H7 (cell line): ENCODE measurements around the gene PTPRN2. TPM values are rescaled to one million over a fixed set of nuclear protein-coding genes. Genes with fewer than 3 reads are reported as not detected.

ENCODE experiments used
- DNase-seq: peaks from one replicate; pipeline ENCODE4 v3.0.0; 2012
- H3K27me3 ChIP-seq: 2 replicates; pipeline ENCODE4 v1.6.0; 2011; ENCODE audit warnings: mild to moderate bottlenecking, low read length; ENCODE audit not compliant: control insufficient read depth, insufficient read depth
- H3K36me3 ChIP-seq: replicated peaks from 2 replicates; pipeline ENCODE4 v1.5.1; 2011; ENCODE audit warnings: low read length; ENCODE audit not compliant: control insufficient read depth, insufficient read depth
- H3K4me3 ChIP-seq: 2 replicates; pipeline ENCODE4 v1.5.1; 2011; ENCODE audit warnings: low read depth, mild to moderate bottlenecking, control low read depth, low read length, moderate library complexity; ENCODE audit not compliant: insufficient read depth
- total RNA-seq: library from RNA; depleted of rRNA; stranded (reverse); fragments of >200 nt; shearing (Covaris generic); gene quantifications from 2 replicates; pipeline ENCODE4 v1.2.3, GENCODE V29; 2014

PTPRN2 gene
- total RNA-seq, 1 experiment from 2014 or later = 0.80 TPM

DNA sequence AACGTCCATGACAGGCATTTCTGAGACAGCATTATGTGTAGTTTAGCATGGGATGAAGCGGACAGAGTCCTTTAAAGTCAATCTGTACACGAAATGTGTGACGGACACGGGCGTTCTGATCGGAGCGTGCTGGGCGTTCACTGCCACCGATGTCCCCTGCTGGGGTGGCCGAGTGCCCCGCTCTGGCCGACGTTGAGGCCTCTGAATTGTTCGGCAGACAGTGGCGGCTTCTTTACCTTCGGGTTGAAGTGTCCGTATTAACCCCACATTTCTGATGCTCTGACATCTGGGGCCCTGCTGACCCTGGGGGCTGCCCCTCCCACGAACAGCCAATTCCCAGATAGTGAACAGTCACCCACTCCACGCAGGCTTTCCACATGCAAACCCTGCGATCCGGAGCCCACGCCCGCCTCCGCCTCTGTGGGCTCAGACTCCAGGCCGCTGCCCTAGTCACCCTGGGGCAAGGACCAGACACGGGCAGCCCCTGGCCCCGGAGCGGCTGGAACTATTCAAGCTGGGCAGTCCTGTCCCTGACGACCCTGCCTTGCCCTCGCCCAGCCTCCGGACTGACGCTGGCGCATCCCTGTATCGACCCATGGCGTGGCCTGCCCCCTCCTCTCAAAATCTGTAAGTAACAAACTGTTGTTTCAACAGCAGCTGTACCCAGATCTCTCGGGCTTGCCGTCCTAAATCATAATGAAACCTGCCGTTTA is 445.7 kb downstream of the PTPRN2 start:
- H3K36me3 ChIP-seq = no peaks in the 10 kb centered on the region
- H3K4me3 ChIP-seq = no peak overlapping the region
- peak; percentile 49 for DNase-seq
- no peaks in the 10 kb centered on the region for H3K27me3 ChIP-seq

DNA sequence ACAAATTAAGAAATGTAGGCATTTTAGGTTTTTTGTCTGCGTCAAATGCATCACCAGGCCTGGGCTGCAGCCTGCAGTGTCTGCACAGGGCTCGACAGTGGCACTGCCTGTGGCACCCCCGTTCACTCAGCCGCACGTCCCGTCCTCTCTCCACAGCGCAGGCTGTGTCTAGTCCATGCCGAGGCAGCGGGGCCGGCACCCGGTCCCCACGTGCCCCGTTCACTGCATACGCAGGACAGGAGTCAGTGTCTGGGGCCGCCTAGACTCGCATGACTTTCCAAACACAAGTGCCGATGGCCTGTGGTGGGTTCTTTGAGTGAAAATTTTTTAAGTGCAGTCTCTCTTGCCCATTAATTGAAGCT is 446.4 kb downstream of the PTPRN2 start:
- Histone ChIP-seq H3K4me3 (no peak overlapping the region), H3K36me3 (no peaks in the 10 kb centered on the region), H3K27me3 (no peaks in the 10 kb centered on the region)
- DNase-seq = no peak

DNA sequence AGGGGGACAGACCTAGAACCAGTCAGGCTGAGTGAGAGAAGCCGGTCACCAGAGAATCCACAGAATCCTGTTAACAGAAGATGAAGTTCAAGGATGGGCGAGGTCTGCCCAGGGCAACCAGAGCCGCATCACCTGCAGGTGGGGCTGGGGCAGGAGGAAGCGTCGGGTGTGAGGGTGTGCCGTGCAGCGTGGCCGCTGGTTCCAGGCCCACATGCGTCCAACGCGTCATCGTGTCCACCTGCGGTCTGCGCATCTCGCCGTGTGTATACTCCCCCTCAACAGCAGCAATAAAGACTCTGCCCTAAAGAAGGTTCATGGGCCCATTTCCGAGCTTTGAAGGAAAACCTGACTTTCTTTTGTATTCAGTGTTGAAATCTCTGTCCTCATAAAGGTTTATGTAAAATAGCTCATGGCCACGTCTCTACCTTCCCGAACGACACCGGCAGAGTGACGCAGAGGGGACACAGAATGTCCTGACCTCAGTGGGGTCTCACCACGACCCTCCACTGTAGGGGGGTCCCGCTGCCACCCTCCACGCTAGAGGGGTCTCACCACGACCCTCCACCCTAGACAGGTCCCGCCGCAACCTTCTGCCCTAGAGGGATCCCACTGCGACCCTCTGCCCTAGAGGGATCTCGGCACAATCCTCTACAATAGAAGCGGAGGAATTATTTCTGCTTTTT is 446.9 kb downstream of the PTPRN2 start:
- H3K4me3 ChIP-seq = no peak overlapping the region
- no peaks in the 10 kb centered on the region for H3K27me3 ChIP-seq
- peak; percentile 44 for DNase-seq
- no peaks in the 10 kb centered on the region for H3K36me3 ChIP-seq

DNA sequence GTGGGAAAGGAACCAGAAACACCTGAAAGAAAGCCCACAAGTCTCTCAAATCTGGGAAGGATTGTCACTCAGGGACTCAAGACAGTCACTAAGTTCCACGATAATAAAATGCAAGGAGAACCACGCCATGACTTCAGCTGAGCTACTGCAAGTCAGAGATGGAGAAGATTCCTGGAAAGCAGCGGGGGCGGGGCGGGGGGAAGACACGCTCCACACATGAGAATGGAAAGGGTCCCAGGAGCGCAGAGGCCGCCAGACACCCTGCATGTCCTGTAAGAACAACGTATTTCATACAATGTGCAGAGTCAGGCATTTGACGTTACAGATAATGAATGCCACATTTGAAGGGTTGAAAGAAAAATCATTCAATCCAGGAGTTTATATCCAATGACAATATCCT is 448.1 kb downstream of the PTPRN2 start:
- H3K4me3 ChIP-seq = no peak overlapping the region
- DNase-seq = peak; percentile 30
- no peaks in the 10 kb centered on the region for H3K27me3 ChIP-seq
- no peaks in the 10 kb centered on the region for H3K36me3 ChIP-seq

DNA sequence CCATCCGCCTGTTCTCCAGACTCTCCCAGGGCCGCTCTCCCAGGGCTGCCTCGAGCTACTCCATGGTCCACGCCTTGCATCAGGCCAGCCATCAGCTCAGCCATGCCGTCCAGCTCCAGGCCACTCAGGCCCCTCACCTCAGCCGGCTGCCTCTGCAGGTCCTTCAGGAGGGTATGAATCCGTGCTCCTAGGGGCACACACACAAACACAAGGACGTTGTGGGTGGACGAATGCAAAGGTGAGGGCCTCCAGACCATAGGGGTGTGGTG is 449.4 kb downstream of the PTPRN2 start:
- DNase-seq = peak; percentile 52
- Histone ChIP-seq H3K36me3 (no peaks in the 10 kb centered on the region), H3K4me3 (no peak overlapping the region), H3K27me3 (no peaks in the 10 kb centered on the region)

DNA sequence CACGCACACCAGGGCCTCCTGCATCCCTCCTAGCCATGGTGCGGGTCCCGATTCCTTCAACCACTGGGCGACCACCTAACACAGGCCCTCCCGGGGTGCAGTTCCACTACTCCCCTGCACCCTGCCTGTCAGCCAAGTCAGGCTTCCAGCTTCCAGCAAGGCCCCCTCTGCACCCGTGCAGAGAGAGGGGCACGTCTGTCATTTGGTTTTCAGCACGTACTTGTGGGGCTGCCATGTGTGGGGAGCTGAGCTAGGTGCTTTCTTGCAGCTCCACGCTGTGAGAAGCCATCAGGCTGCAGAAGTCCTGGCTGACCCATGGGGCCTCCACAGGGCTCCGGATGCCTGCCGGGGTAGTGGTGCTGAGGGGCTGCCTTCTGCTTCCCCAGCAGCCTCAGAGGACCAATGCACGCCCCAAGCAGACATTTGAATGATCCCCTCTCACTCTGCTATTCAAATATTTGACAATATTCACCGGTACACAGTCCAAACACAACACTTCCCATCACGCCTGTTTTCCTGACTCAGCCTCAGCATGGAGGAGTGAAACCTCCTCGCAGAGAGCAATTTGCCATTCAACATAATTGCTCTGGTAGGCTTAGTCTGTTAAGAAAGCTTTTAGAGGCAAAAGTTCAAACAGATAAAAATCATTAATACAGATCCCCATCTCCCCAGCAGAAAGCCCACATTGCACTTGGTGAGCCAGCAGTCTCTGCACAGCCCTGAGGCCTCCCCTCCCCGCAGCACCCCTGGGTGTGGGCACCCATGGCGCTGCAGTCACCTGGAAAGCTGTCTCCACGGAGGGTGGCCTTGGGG is 449.9 kb downstream of the PTPRN2 start:
- Histone ChIP-seq H3K27me3 (no peaks in the 10 kb centered on the region), H3K36me3 (no peaks in the 10 kb centered on the region), H3K4me3 (no peak overlapping the region)
- DNase-seq = peak; percentile 49

DNA sequence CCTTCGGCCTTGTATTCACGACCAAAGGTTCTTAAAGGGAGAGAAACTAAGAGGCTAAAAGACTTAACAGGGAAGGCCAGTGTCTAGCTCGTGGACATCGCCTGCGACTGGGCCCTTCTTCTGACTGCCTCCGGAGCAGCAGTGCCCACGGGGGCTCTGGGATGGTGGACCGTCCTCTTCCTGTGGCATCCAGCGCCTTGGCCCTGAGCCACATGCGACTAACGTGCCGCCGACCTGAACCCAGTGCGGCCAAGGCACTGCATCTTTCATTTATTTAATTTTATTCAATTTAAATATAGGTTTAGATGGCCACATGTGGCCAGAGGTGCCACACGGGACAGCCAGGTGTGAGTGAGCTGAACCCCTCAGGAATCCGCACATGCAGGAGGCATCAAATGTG is 451.7 kb downstream of the PTPRN2 start:
- no peaks in the 10 kb centered on the region for H3K27me3 ChIP-seq
- H3K36me3 ChIP-seq = no peaks in the 10 kb centered on the region
- H3K4me3 ChIP-seq = no peak overlapping the region
- DNase-seq = peak; percentile 19

DNA sequence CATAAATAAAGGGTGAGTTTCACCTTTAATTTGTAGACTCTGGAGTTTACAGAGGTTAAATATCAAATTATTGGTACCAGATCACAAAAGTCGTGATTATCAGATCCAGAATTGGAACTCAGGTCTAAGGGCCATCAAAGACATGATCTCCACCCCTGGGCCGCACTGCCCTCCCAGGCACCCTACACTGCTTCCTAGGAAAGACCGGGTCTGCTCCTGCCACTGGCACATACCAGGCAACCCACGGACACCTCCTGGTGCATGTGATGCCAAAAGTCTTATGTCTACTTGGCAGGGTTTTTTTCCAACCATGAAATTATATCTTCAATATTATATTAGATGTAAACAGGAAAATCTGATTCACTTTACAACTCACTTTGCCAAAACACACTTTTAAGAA is 452.8 kb downstream of the PTPRN2 start:
- Histone ChIP-seq H3K27me3 (no peaks in the 10 kb centered on the region), H3K4me3 (no peak overlapping the region), H3K36me3 (no peaks in the 10 kb centered on the region)
- DNase-seq = peak; percentile 22

DNA sequence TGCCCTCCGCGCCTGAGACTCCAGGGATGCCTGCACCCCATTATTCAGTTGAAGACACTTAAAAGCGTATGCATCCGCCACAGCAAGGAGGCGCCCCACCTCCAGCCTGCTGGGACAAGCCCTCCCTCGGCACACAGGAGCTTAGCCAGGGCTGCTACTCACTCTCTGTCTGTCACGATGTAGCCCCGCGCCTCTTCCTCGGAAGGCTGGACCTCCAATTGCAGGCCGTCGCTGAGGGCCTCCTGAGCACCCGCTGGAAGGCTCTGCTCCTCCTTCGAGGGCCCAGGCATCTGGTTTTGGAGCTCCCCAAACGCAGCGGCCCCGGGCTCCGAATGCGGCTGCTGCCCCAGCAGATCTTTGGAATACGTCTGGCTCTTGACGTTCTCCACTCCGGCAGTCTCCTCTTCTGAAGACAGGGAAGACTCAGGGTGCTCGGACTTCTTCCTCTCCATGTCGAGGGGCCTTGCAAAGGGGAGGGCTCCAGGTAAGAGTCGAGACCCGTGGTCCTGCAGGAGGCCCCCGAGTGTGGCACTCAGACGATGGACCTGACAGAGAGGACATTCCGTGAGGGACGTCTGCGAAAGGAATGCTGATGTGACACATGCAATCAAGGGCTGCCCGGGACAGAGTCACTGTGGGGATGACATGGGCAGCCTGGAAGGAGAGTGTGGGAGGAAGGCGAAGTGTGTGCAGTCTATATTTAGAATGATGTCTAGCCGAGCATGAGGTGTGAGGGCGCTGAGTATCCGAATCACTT is 453.9 kb downstream of the PTPRN2 start:
- Histone ChIP-seq H3K4me3 (no peak overlapping the region), H3K27me3 (no peaks in the 10 kb centered on the region), H3K36me3 (no peaks in the 10 kb centered on the region)
- peak; percentile 87 for DNase-seq

DNA sequence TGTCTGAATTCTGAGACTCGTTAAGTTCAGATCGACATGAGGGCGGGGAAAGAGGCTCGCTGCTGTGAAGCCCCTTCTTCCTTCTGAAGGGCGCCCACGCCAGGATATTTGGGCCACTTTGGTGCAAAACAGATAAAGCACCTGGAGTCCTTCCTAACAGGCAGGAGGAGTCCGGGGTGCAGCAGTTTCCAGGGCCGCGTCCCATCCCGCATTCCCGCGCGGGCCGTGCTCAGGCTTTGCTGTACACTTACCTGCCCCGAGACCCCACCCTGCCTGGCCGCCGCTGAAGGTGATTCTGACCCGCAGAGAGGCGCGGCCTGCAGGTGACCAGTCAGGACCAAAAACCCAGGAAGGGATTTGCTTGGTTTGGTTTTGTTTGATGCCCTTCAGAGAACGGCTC is 454.6 kb downstream of the PTPRN2 start:
- no peak for DNase-seq
- H3K27me3 ChIP-seq = no peaks in the 10 kb centered on the region
- no peak overlapping the region for H3K4me3 ChIP-seq
- no peaks in the 10 kb centered on the region for H3K36me3 ChIP-seq

DNA sequence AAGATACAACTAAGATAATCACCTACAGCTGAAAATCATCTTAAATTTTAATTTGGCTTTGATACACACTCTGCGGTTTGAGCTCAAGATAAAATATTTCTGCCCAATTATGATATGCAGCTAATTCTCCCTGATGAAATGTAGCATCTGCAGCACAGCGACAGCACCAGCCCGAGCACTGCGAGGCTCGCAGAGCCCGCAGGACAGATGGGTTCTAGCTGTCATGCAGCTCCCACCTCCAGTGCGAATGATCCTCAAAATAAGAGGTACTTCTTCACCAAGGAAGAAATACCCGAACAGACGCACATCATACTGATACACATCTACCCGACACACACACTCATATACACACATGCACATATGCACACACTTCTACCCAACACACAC is 457.6 kb downstream of the PTPRN2 start:
- Histone ChIP-seq H3K36me3 (no peaks in the 10 kb centered on the region), H3K4me3 (no peak overlapping the region), H3K27me3 (no peaks in the 10 kb centered on the region)
- no peak for DNase-seq

DNA sequence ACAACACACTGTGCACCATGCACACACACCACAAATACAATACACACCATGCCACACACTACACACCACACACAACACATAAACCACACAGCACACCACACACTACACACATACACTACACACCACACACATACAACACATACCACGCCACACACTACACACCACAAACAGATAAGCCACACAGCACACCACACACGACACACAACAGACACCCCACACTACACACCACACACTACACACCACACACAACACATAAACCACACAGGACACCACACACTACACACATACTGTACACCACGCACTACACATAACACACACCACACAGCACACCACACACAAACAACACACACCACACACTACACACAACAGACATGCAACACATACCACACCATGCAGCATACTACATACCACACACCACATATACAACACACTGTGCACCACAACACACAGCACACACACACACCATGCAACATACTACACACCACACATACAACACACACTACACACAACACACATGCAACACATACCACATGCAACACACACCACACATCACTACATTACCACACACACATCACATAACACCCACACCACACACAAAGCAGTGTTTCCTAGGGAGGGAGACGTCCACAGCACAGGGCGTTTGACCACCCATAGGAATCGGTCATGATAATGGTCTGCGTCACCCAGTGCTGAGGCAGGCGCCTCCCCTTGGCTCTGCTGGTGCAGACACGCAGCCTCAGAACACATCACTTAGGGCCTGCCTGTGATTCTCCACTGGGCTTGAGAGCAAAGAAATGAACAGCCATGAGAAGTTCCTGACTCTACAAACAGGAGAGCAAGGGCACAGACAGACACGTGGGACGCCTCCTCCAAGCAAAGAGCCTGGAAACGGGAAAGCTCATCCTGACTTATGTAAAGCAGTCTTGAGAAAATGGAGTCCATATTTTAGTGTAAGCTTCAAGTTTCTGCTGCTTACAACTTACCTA is 458.3 kb downstream of the PTPRN2 start:
- Histone ChIP-seq H3K4me3 (no peak overlapping the region), H3K36me3 (no peaks in the 10 kb centered on the region), H3K27me3 (no peaks in the 10 kb centered on the region)
- DNase-seq = peak; percentile 32

DNA sequence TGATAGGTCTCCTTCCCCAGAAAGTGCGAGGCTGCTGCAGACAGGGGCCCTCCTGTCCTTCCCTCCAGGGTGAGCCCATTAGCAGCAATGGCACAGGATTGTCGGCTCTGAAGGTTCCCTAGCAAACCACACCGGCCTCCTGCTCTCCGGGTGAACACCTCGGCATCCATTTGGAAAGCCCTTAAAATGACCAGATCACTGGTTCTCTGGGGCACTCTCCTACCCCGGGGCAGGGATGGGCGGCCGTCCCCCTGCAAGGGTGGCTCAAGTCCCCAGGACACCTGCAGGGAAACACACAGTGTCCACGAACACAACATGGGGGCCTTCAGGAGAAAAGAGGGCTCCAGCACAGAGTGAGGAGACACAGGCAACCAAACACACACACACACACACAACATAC is 459.1 kb downstream of the PTPRN2 start:
- DNase-seq = peak; percentile 57
- H3K27me3 ChIP-seq = no peaks in the 10 kb centered on the region
- no peak overlapping the region for H3K4me3 ChIP-seq
- no peaks in the 10 kb centered on the region for H3K36me3 ChIP-seq

DNA sequence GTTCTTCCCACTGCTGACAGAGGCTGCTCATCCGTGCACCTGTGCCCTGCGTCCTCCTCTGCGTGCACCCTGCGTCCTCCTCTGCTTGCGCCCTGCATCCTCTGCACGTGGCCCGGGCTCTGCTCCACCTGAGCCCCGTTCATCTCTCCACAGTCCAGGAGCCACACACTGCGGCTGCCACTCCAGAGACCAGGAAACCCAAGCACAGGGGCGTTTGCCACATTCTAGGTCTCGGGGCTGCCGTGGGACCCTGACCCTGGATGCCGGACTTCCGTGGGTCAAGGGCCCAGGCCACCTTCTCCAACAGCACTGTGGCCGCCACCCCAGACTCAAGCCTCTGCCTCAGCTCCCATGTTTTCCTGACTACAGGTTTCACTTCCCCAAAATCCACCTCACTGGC is 460.4 kb downstream of the PTPRN2 start:
- H3K27me3 ChIP-seq = no peaks in the 10 kb centered on the region
- no peak overlapping the region for H3K4me3 ChIP-seq
- no peaks in the 10 kb centered on the region for H3K36me3 ChIP-seq
- DNase-seq = peak; percentile 50
